ENCODE data around the gene SEC31A. TPM values are rescaled to one million over a fixed set of nuclear protein-coding genes. Genes with fewer than 3 reads are reported as not detected.
"Not testable (repeated sequence)": the region's sequence is repeated elsewhere in the genome, so short reads cannot be mapped to it uniquely, and the experiment has no call there.

The SEC31A gene
- total RNA-seq, 6 experiments from 2014 or later: 304 to 395 (median 384) TPM

DNA sequence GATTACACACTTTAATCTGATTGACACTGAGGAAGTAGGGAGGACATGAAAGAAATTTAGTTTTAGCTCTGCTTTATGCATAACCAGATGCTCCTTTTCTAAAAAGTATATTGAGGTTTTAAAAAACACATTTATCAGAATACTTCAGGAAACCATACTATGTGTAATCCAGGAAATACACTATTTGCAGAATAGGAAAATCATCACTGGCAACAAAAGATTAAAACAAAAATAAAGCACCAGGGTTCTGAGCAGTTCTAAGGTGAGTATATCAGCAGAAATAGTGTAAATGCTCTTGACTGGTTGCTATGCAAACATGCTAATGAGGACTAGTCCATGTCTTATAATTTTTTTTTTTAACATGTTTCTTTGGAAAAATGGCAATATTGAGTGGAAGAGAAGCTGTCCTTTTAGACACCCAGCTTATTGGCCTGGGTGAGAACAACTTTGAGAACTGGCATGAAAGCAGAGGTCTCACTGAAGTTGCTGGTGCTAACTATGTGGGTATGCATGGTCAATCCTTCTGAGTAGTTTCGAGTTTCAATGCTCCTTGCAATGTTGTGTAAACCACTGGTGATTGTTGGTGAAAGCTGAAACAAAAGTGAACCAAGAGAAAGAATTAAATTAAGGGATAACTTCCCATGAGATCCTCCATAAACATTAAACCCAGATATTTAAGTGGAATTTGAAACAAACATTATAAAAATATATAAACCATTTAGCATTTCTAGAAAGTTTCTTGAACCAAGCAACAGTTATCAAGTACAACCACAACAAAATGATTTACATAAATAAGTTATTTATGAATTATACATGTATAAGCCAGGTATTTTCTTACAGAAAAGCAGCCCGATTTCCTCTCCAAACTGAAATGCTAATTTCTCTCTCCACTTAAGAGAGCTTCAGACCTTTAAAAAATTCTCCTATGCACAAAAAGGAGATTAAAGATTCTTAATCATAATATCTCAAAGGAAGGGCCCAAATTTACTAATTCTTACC, 72.0 kb downstream of the SEC31A start:
- Mint-ChIP-seq H3K27ac (no peak overlapping the region), H3K27me3 (ENCODE audit: insufficient read depth) (peaks cover 3% of the 10 kb centered on the region), H3K36me3 (ENCODE audit: low read depth) (peaks cover 54% of the 10 kb centered on the region), H3K9me3 (peaks cover 3% of the 10 kb centered on the region; the same call in 1 of the 2 replicates), H3K4me3 (no peak overlapping the region), H3K4me1 (ENCODE audit: low read depth) (peaks cover 30% of the 10 kb centered on the region)
- TF ChIP-seq, protein P1, sequence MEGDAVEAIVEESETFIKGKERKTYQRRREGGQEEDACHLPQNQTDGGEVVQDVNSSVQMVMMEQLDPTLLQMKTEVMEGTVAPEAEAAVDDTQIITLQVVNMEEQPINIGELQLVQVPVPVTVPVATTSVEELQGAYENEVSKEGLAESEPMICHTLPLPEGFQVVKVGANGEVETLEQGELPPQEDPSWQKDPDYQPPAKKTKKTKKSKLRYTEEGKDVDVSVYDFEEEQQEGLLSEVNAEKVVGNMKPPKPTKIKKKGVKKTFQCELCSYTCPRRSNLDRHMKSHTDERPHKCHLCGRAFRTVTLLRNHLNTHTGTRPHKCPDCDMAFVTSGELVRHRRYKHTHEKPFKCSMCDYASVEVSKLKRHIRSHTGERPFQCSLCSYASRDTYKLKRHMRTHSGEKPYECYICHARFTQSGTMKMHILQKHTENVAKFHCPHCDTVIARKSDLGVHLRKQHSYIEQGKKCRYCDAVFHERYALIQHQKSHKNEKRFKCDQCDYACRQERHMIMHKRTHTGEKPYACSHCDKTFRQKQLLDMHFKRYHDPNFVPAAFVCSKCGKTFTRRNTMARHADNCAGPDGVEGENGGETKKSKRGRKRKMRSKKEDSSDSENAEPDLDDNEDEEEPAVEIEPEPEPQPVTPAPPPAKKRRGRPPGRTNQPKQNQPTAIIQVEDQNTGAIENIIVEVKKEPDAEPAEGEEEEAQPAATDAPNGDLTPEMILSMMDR (IDR thresholded peaks at IDR 0.05): no peak
- DNase-seq: no peak

DNA sequence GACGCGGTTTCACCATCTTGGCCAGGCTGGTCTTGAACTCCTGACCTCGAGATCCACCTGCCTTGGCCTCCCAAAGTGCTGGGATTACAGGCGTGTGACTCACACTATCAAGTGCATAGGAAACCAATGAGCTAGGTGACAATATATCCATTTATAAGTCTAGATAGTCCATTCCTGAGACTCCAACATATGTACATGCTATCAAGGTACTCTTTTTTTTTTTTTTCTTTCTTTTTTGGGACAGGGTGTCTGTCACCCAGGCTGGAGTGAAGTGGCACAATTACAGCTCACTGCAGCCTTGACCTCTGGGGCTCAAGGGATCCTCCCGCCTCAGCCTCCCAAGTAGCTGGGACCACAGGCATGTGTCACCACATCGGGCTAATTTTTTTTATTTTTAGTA, 74.1 kb downstream of the SEC31A start:
- not testable (repeated sequence) for DNase-seq; H3K9me3 Mint-ChIP-seq; H3K27ac Mint-ChIP-seq; H3K27me3 Mint-ChIP-seq (ENCODE audit: insufficient read depth); H3K4me3 Mint-ChIP-seq
- H3K36me3 Mint-ChIP-seq (ENCODE audit: low read depth): peaks cover 39% of the 10 kb centered on the region
- peaks cover 16% of the 10 kb centered on the region for H3K4me1 Mint-ChIP-seq (ENCODE audit: low read depth)

DNA sequence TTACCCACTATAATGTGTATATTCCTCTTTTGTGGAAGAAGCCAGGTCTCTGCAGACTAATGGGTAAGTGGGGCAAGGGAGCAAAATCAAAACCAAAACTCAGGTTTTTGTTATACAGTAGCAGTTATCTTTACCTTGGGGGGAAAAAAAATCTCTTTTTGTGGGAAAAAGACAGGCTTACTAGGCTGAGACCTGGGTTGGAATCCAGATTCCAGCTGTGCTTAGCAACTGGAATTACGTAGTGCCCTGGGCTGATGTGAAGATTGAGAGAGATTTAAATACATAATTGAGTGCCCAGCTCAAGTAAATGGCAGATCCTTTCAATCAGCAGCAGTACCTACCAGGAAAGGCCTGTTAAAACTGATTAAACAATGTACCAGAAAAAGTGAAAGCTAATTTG, 76.9 kb downstream of the SEC31A start:
- Mint-ChIP-seq H3K36me3 (ENCODE audit: low read depth) (peaks cover 20% of the 10 kb centered on the region), H3K4me1 (ENCODE audit: low read depth) (peaks cover 15% of the 10 kb centered on the region), H3K27me3 (ENCODE audit: insufficient read depth) (no peaks in the 10 kb centered on the region; the same call in none of the 2 replicates), H3K9me3 (no peaks in the 10 kb centered on the region), H3K4me3 (no peak overlapping the region), H3K27ac (no peak overlapping the region)
- TF ChIP-seq, protein P1 (IDR thresholded peaks at IDR 0.05): no peak
- DNase-seq: no peak

DNA sequence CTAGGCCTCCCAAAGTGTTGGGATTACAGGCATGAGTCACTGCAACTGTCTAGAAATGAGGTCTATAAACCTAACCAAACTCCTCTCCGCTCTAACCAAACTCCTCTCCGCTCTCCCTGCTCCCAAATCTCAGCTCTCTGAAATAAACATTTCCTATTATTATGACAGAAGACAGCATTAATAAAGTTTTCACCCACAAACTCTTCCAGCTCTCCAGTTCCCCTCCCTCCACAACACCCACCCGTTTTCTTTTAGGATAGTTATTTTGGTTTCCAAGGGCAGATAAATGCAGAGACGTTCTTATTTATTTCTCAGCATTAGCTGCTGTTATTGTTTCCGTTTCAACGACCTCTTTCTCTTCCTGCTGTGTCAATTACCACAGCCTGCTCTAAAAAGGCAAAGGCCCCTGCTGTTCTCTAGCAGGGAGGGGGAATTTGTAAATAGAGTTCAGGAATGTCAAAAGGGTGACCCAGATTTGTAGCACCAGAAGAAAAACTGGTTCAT, 79.1 kb downstream of the SEC31A start:
- peak overlapping the region; percentile 47 for H3K27ac Mint-ChIP-seq
- peak overlapping the region; percentile 17; the same call in 1 of the 2 replicates for H3K4me3 Mint-ChIP-seq
- peaks cover 1% of the 10 kb centered on the region; the same call in 1 of the 2 replicates for H3K36me3 Mint-ChIP-seq (ENCODE audit: low read depth)
- H3K9me3 Mint-ChIP-seq: no peaks in the 10 kb centered on the region
- TF ChIP-seq, protein P1 (IDR thresholded peaks at IDR 0.05): no peak
- H3K4me1 Mint-ChIP-seq (ENCODE audit: low read depth): peaks cover 15% of the 10 kb centered on the region
- H3K27me3 Mint-ChIP-seq (ENCODE audit: insufficient read depth): peaks cover 4% of the 10 kb centered on the region; the same call in 1 of the 2 replicates
- no peak for DNase-seq

DNA sequence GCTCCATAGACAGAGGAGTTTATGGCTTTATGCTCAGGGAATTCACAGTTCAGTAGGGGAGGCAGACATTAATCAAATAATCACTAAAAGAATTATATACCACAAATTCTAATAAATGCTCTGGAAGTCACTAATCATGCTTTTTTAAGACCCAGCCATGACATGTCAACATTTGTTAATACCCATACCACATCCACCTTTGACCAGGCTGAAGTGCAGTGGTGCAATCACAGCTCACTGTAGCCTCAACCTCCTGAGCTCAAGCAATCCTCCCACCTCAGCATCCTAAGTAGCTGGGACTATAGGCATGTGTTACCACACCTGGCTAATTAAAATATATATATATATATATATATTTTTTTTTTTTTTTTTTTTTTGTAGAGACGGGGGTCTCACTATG, 79.6 kb downstream of the SEC31A start:
- Mint-ChIP-seq H3K9me3 (no peaks in the 10 kb centered on the region), H3K4me3 (no peak overlapping the region), H3K27ac (no peak overlapping the region; the same call in 1 of the 2 replicates), H3K4me1 (ENCODE audit: low read depth) (peaks cover 15% of the 10 kb centered on the region), H3K27me3 (ENCODE audit: insufficient read depth) (peaks cover 4% of the 10 kb centered on the region), H3K36me3 (ENCODE audit: low read depth) (no peaks in the 10 kb centered on the region)
- TF ChIP-seq, protein P1 (IDR thresholded peaks at IDR 0.05): no peak
- DNase-seq: no peak

DNA sequence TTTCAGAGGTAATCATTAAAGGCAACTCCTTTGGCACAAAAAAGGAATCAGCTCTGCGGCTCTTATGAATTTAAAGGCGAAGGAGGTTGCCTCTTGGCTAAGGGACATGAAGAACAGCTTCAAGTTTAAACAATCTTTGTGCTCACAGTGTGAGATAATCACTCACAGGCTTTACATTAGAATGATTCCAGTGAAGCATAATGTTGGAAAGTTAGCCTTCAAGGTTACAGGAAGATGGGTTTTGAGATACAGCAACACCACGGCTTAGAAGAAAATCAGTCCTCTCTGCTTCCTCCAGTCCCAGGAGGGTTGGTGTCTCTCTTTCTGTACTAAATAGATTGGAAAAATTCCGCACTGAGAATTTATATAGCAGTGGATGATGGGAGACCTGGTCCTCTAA, 80.8 kb downstream of the SEC31A start:
- H3K4me1 Mint-ChIP-seq (ENCODE audit: low read depth): peaks cover 11% of the 10 kb centered on the region
- TF ChIP-seq, protein P1 (IDR thresholded peaks at IDR 0.05): no peak
- no peaks in the 10 kb centered on the region for H3K36me3 Mint-ChIP-seq (ENCODE audit: low read depth)
- H3K27me3 Mint-ChIP-seq (ENCODE audit: insufficient read depth): peaks cover 5% of the 10 kb centered on the region
- no peaks in the 10 kb centered on the region for H3K9me3 Mint-ChIP-seq
- no peak overlapping the region for H3K27ac Mint-ChIP-seq
- no peak overlapping the region for H3K4me3 Mint-ChIP-seq
- no peak for DNase-seq

Measured in HFFc6 (cell line).